Astrocyte (in vitro differentiated cells and primary cell): ENCODE results near the gene RUNX1. TPM values are rescaled to one million over a fixed set of nuclear protein-coding genes. Genes with fewer than 3 reads are reported as not detected.

Source experiments
- DNase-seq: peaks from one replicate; pipeline ENCODE4 v3.0.0-alpha.2; 2010; ENCODE audit warnings: low read depth
- FAIRE-seq: peaks from 2 replicates; lab custom pipeline; 2011; peaks lifted over from hg19 to GRCh38; lab: Jason Lieb, UNC
- H2AFZ ChIP-seq: 2 replicates; pipeline ENCODE4 v1.6.0; 2012; ENCODE audit warnings: low read depth, low read length, inconsistent platforms
- H3K27ac ChIP-seq: 2 replicates; pipeline ENCODE4 v1.5.1; 2011; ENCODE audit warnings: low read depth, low read length, inconsistent platforms
- H3K27me3 ChIP-seq: 2 replicates; pipeline ENCODE4 v1.6.0; 2011; ENCODE audit warnings: low read length, inconsistent platforms; ENCODE audit not compliant: insufficient read depth
- H3K36me3 ChIP-seq: 2 replicates; pipeline ENCODE4 v1.5.1; 2011; ENCODE audit warnings: low read length, inconsistent platforms; ENCODE audit not compliant: insufficient read depth
- H3K4me1 ChIP-seq: 2 replicates; pipeline ENCODE4 v1.5.1; 2011; ENCODE audit warnings: low read length, inconsistent platforms; ENCODE audit not compliant: insufficient read depth
- H3K4me2 ChIP-seq: 2 replicates; pipeline ENCODE4 v1.6.0; 2012; ENCODE audit warnings: low read length, inconsistent platforms
- H3K4me3 ChIP-seq: 2 replicates; pipeline ENCODE4 v1.5.1; 2011; ENCODE audit warnings: low read depth, mild to moderate bottlenecking, low read length, inconsistent platforms; ENCODE audit not compliant: insufficient read depth
- H3K79me2 ChIP-seq: 2 replicates; pipeline ENCODE4 v1.6.0; 2012; ENCODE audit warnings: mild to moderate bottlenecking, low read length, inconsistent platforms; ENCODE audit not compliant: insufficient read depth
- H3K9ac ChIP-seq: 2 replicates; pipeline ENCODE4 v1.6.0; 2012; ENCODE audit warnings: mild to moderate bottlenecking, low read length, inconsistent platforms
- H3K9me3 ChIP-seq: 2 replicates; pipeline ENCODE4 v1.5.1; 2012; ENCODE audit warnings: low read depth, mild to moderate bottlenecking, low read length, inconsistent platforms; ENCODE audit not compliant: insufficient read depth
- H4K20me1 ChIP-seq: 2 replicates; pipeline ENCODE4 v1.6.0; 2012; ENCODE audit warnings: low read length, inconsistent platforms; ENCODE audit not compliant: insufficient read depth
- H3K27ac Mint-ChIP-seq: one replicate; pipeline ENCODE4 v1.8.0; 2021; ENCODE audit warnings: mild to moderate bottlenecking, mixed read lengths; ENCODE audit not compliant: unreplicated experiment
- H3K27me3 Mint-ChIP-seq: one replicate; pipeline ENCODE4 v1.8.0; 2021; ENCODE audit warnings: low read depth, mixed read lengths; ENCODE audit not compliant: unreplicated experiment
- H3K36me3 Mint-ChIP-seq: one replicate; pipeline ENCODE4 v1.8.0; 2021; ENCODE audit warnings: low read depth, mixed read lengths; ENCODE audit not compliant: unreplicated experiment
- H3K4me1 Mint-ChIP-seq: one replicate; pipeline ENCODE4 v1.8.0; 2021; ENCODE audit warnings: low read depth, mixed read lengths; ENCODE audit not compliant: unreplicated experiment
- H3K4me3 Mint-ChIP-seq: one replicate; pipeline ENCODE4 v1.8.0; 2021; ENCODE audit warnings: mild to moderate bottlenecking, moderate library complexity, mixed read lengths; ENCODE audit not compliant: unreplicated experiment
- H3K9me3 Mint-ChIP-seq: one replicate; pipeline ENCODE4 v1.8.0; 2021; ENCODE audit warnings: mild to moderate bottlenecking, mixed read lengths; ENCODE audit not compliant: unreplicated experiment
- EZH2 ChIP-seq: IDR thresholded peaks from 2 replicates; pipeline ENCODE4 v1.6.1; 2012; ENCODE audit warnings: mild to moderate bottlenecking, low read length, inconsistent platforms; ENCODE audit not compliant: insufficient read depth
- total RNA-seq: library from RNA; stranded (reverse); gene quantifications from 2 replicates; pipeline ENCODE4 v1.2.1, GENCODE V29; 2021
- TF ChIP-seq, protein P1 (sequence below): IDR thresholded peaks from 2 replicates; pipeline ENCODE4 v1.5.1; 2011; ENCODE audit warnings: low read depth, mild to moderate bottlenecking, inconsistent platforms, low read length, moderate library complexity; ENCODE audit not compliant: insufficient read depth

RUNX1 gene
- total RNA-seq, 1 donor from 2014 or later, result 84.6 TPM

DNA sequence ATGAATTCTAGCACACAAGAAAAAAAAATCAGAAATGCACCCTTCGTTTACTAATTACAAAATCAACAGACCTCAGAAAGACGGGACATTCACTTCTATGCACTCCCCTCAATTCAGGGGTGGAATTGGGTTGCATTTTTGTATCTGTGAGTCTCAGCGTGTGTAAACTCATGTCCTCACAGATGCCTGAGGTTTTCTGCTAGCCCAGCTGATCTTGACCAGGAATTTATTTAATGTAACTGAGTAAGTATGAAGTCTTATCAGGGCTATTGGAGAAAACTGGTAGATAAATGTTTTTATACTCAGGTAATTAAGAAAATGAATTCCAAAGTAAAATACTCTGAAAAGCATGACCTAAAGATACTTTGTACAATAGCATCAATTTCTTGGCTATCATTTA lies 167.7 kb downstream of the RUNX1 start:
- peak overlapping the region; percentile 93 for H3K27ac ChIP-seq
- Mint-ChIP-seq H3K4me3 (peak overlapping the region; percentile 95), H3K36me3 (peaks cover 28% of the 10 kb centered on the region), H3K27me3 (no peaks in the 10 kb centered on the region), H3K9me3 (no peaks in the 10 kb centered on the region), H3K4me1 (peaks cover 32% of the 10 kb centered on the region), H3K27ac (peak overlapping the region; percentile 91)
- H3K9ac ChIP-seq, result peak overlapping the region; percentile 99
- no peak overlapping the region for H2AFZ ChIP-seq
- H3K4me1 ChIP-seq, result peaks cover 42% of the 10 kb centered on the region
- no peaks in the 10 kb centered on the region for H3K9me3 ChIP-seq
- H3K27me3 ChIP-seq, result no peaks in the 10 kb centered on the region
- H4K20me1 ChIP-seq, result peaks cover 62% of the 10 kb centered on the region
- TF ChIP-seq EZH2, result no peak
- TF ChIP-seq, protein P1, sequence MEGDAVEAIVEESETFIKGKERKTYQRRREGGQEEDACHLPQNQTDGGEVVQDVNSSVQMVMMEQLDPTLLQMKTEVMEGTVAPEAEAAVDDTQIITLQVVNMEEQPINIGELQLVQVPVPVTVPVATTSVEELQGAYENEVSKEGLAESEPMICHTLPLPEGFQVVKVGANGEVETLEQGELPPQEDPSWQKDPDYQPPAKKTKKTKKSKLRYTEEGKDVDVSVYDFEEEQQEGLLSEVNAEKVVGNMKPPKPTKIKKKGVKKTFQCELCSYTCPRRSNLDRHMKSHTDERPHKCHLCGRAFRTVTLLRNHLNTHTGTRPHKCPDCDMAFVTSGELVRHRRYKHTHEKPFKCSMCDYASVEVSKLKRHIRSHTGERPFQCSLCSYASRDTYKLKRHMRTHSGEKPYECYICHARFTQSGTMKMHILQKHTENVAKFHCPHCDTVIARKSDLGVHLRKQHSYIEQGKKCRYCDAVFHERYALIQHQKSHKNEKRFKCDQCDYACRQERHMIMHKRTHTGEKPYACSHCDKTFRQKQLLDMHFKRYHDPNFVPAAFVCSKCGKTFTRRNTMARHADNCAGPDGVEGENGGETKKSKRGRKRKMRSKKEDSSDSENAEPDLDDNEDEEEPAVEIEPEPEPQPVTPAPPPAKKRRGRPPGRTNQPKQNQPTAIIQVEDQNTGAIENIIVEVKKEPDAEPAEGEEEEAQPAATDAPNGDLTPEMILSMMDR, result no peak
- peak overlapping the region; percentile 58 for H3K4me3 ChIP-seq
- H3K79me2 ChIP-seq, result peaks cover 97% of the 10 kb centered on the region
- peak; percentile 89 for DNase-seq
- peaks cover 36% of the 10 kb centered on the region for H3K36me3 ChIP-seq
- FAIRE-seq, result no peak
- H3K4me2 ChIP-seq, result peak overlapping the region; percentile 94

DNA sequence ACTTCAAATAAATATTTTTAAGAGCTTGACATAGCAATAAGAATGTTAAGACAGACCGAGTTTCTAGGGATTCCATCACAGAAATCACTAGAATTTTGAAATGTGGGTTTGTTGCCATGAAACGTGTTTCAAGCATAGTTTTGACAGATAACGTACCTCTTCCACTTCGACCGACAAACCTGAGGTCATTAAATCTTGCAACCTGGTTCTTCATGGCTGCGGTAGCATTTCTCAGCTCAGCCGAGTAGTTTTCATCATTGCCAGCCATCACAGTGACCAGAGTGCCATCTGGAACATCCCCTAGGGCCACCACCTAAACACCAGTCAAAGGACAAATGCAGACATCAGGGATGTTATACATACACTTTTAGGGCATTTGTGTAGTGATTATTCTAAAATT lies 168.7 kb downstream of the RUNX1 start:
- H4K20me1 ChIP-seq, result peaks cover 61% of the 10 kb centered on the region
- DNase-seq (no peak), FAIRE-seq (no peak)
- H3K4me2 ChIP-seq, result peak overlapping the region; percentile 94
- H3K27me3 ChIP-seq, result no peaks in the 10 kb centered on the region
- Mint-ChIP-seq H3K4me3 (peak overlapping the region; percentile 56), H3K27me3 (no peaks in the 10 kb centered on the region), H3K4me1 (peaks cover 32% of the 10 kb centered on the region), H3K9me3 (no peaks in the 10 kb centered on the region), H3K27ac (peak overlapping the region; percentile 50), H3K36me3 (peaks cover 24% of the 10 kb centered on the region)
- H2AFZ ChIP-seq, result no peak overlapping the region
- peak overlapping the region; percentile 58 for H3K4me3 ChIP-seq
- peaks cover 43% of the 10 kb centered on the region for H3K36me3 ChIP-seq
- H3K79me2 ChIP-seq, result peaks cover 97% of the 10 kb centered on the region
- H3K9me3 ChIP-seq, result no peaks in the 10 kb centered on the region
- TF ChIP-seq, protein P1, result no peak
- no peak for TF ChIP-seq EZH2
- H3K27ac ChIP-seq, result peak overlapping the region; percentile 51
- peaks cover 42% of the 10 kb centered on the region for H3K4me1 ChIP-seq
- H3K9ac ChIP-seq, result peak overlapping the region; percentile 99

DNA sequence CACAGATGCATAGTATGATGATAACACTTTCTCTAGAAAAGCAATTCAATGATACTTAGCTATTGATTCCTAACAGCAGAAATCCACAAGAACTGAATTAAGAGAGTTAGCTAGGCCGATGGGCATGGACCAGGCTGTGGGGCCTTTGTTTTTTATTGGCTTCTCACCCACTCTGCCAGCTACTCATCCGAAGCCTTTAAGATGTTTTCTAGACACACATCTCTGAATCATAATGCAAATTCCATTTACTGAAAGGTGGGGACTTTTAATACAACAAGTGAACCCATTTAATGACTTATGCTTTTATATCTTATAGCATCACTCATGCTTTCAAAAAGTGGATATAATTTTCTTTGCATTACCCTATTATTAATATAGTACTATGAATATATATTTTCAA lies 170.2 kb downstream of the RUNX1 start:
- no peak overlapping the region for H3K4me3 Mint-ChIP-seq
- H3K79me2 ChIP-seq, result peaks cover 97% of the 10 kb centered on the region

More for the DNA sequence above, 170.2 kb downstream of the RUNX1 start:
- H3K9me3 ChIP-seq, result no peaks in the 10 kb centered on the region
- peaks cover 63% of the 10 kb centered on the region for H4K20me1 ChIP-seq
- Mint-ChIP-seq H3K4me1 (peaks cover 36% of the 10 kb centered on the region), H3K27me3 (no peaks in the 10 kb centered on the region), H3K9me3 (no peaks in the 10 kb centered on the region), H3K27ac (no peak overlapping the region), H3K36me3 (peaks cover 23% of the 10 kb centered on the region)
- TF ChIP-seq EZH2, result no peak
- TF ChIP-seq, protein P1, result no peak
- DNase-seq (no peak), FAIRE-seq (no peak)
- no peak overlapping the region for H3K4me3 ChIP-seq
- H2AFZ ChIP-seq, result no peak overlapping the region
- H3K4me1 ChIP-seq, result peaks cover 42% of the 10 kb centered on the region
- H3K36me3 ChIP-seq, result peaks cover 51% of the 10 kb centered on the region
- H3K9ac ChIP-seq, result peak overlapping the region; percentile 9
- H3K27me3 ChIP-seq, result no peaks in the 10 kb centered on the region
- no peak overlapping the region for H3K27ac ChIP-seq
- peak overlapping the region; percentile 56 for H3K4me2 ChIP-seq
